ENCODE results near the gene ERLEC1. TPM values are rescaled to one million over a fixed set of nuclear protein-coding genes. Genes with fewer than 3 reads are reported as not detected.
"Not testable (repeated sequence)": the region's sequence is repeated elsewhere in the genome, so short reads cannot be mapped to it uniquely, and the experiment has no call there.

Gene ERLEC1
- total RNA-seq, 1 donor from 2014 or later = 54.2 TPM

GRCh38 chr2:53842891-53843290 lies 56.0 kb downstream of the ERLEC1 start:
- H3K27ac ChIP-seq (ENCODE audit: low read depth, low read length) = no peak overlapping the region
- no peaks in the 10 kb centered on the region for H3K36me3 ChIP-seq (ENCODE audit: insufficient read depth, low read length)
- TF ChIP-seq EZH2 (IDR thresholded peaks at IDR 0.05; ENCODE audit: insufficient read depth, low read length) (no peak), CTCF (IDR thresholded peaks at IDR 0.05; ENCODE audit: insufficient read depth, low read depth, low read length) (no peak)
- H3K9me3 Mint-ChIP-seq (ENCODE audit: unreplicated experiment) = peaks cover 4% of the 10 kb centered on the region
- DNase-seq (ENCODE audit: low read depth) = no peak
- no peak for FAIRE-seq
- no peak overlapping the region for H3K9ac ChIP-seq (ENCODE audit: low read length)
- no peak overlapping the region for H3K4me3 Mint-ChIP-seq (ENCODE audit: unreplicated experiment)
- H3K27me3 ChIP-seq (ENCODE audit: insufficient read depth, low read length) = no peaks in the 10 kb centered on the region
- no peak overlapping the region for H3K4me3 ChIP-seq (ENCODE audit: insufficient read depth, low read depth, low read length)
- no peaks in the 10 kb centered on the region for H3K4me1 Mint-ChIP-seq (ENCODE audit: low read depth, unreplicated experiment)
- no peaks in the 10 kb centered on the region for H3K4me1 ChIP-seq (ENCODE audit: insufficient read depth, low read length)
- no peaks in the 10 kb centered on the region for H3K79me2 ChIP-seq (ENCODE audit: insufficient read depth, low read length)
- H3K4me2 ChIP-seq (ENCODE audit: low read length) = no peak overlapping the region
- H2AFZ ChIP-seq (ENCODE audit: low read depth, low read length) = no peak overlapping the region
- H3K27ac Mint-ChIP-seq (ENCODE audit: unreplicated experiment) = no peak overlapping the region
- H4K20me1 ChIP-seq (ENCODE audit: insufficient read depth, low read length) = no peaks in the 10 kb centered on the region
- no peaks in the 10 kb centered on the region for H3K9me3 ChIP-seq (ENCODE audit: insufficient read depth, low read depth, low read length)
- no peaks in the 10 kb centered on the region for H3K27me3 Mint-ChIP-seq (ENCODE audit: low read depth, unreplicated experiment)
- peaks cover 5% of the 10 kb centered on the region for H3K36me3 Mint-ChIP-seq (ENCODE audit: low read depth, unreplicated experiment)

GRCh38 chr2:53843595-53843994 lies 56.8 kb downstream of the ERLEC1 start:
- Histone ChIP-seq H4K20me1 (ENCODE audit: insufficient read depth, low read length) (no peaks in the 10 kb centered on the region), H3K79me2 (ENCODE audit: insufficient read depth, low read length) (no peaks in the 10 kb centered on the region), H3K9me3 (ENCODE audit: insufficient read depth, low read depth, low read length) (no peaks in the 10 kb centered on the region), H3K27ac (ENCODE audit: low read depth, low read length) (no peak overlapping the region), H2AFZ (ENCODE audit: low read depth, low read length) (no peak overlapping the region), H3K4me1 (ENCODE audit: insufficient read depth, low read length) (no peaks in the 10 kb centered on the region), H3K9ac (ENCODE audit: low read length) (no peak overlapping the region), H3K27me3 (ENCODE audit: insufficient read depth, low read length) (no peaks in the 10 kb centered on the region), H3K4me2 (ENCODE audit: low read length) (no peak overlapping the region), H3K4me3 (ENCODE audit: insufficient read depth, low read depth, low read length) (no peak overlapping the region), H3K36me3 (ENCODE audit: insufficient read depth, low read length) (no peaks in the 10 kb centered on the region)
- TF ChIP-seq EZH2 (IDR thresholded peaks at IDR 0.05; ENCODE audit: insufficient read depth, low read length) = no peak
- Mint-ChIP-seq H3K27ac (ENCODE audit: unreplicated experiment) (peak overlapping the region; percentile 47), H3K36me3 (ENCODE audit: low read depth, unreplicated experiment) (peaks cover 7% of the 10 kb centered on the region), H3K4me1 (ENCODE audit: low read depth, unreplicated experiment) (no peaks in the 10 kb centered on the region), H3K9me3 (ENCODE audit: unreplicated experiment) (peaks cover 4% of the 10 kb centered on the region), H3K4me3 (ENCODE audit: unreplicated experiment) (no peak overlapping the region), H3K27me3 (ENCODE audit: low read depth, unreplicated experiment) (no peaks in the 10 kb centered on the region)
- no peak for FAIRE-seq
- no peak for DNase-seq (ENCODE audit: low read depth)

- Mint-ChIP-seq H3K27me3 (ENCODE audit: low read depth, unreplicated experiment) (no peaks in the 10 kb centered on the region), H3K9me3 (ENCODE audit: unreplicated experiment) (no peaks in the 10 kb centered on the region), H3K36me3 (ENCODE audit: low read depth, unreplicated experiment) (peaks cover 7% of the 10 kb centered on the region), H3K4me3 (ENCODE audit: unreplicated experiment) (no peak overlapping the region), H3K27ac (ENCODE audit: unreplicated experiment) (no peak overlapping the region), H3K4me1 (ENCODE audit: low read depth, unreplicated experiment) (no peaks in the 10 kb centered on the region)
- H3K4me2 ChIP-seq (ENCODE audit: low read length) = no peak overlapping the region
- H3K27ac ChIP-seq (ENCODE audit: low read depth, low read length) = no peak overlapping the region
- no peak overlapping the region for H2AFZ ChIP-seq (ENCODE audit: low read depth, low read length)
- H3K4me1 ChIP-seq (ENCODE audit: insufficient read depth, low read length) = no peaks in the 10 kb centered on the region
- no peaks in the 10 kb centered on the region for H3K27me3 ChIP-seq (ENCODE audit: insufficient read depth, low read length)
- H4K20me1 ChIP-seq (ENCODE audit: insufficient read depth, low read length) = peaks cover 15% of the 10 kb centered on the region
- H3K79me2 ChIP-seq (ENCODE audit: insufficient read depth, low read length) = no peaks in the 10 kb centered on the region
- no peak overlapping the region for H3K4me3 ChIP-seq (ENCODE audit: insufficient read depth, low read depth, low read length)
- TF ChIP-seq CTCF (IDR thresholded peaks at IDR 0.05; ENCODE audit: insufficient read depth, low read depth, low read length) (no peak), EZH2 (IDR thresholded peaks at IDR 0.05; ENCODE audit: insufficient read depth, low read length) (no peak)
- H3K9me3 ChIP-seq (ENCODE audit: insufficient read depth, low read depth, low read length) = no peaks in the 10 kb centered on the region
- FAIRE-seq = no peak
- no peak overlapping the region for H3K9ac ChIP-seq (ENCODE audit: low read length)
- H3K36me3 ChIP-seq (ENCODE audit: insufficient read depth, low read length) = peaks cover 4% of the 10 kb centered on the region
- no peak for DNase-seq (ENCODE audit: low read depth)
Measured at GRCh38 chr2:53848062-53848461, 61.2 kb downstream of the ERLEC1 start.

GRCh38 chr2:53851052-53851757 lies 64.4 kb downstream of the ERLEC1 start:
- not testable (repeated sequence) for H3K27me3 Mint-ChIP-seq (ENCODE audit: low read depth, unreplicated experiment)

More at GRCh38 chr2:53851052-53851757, 64.4 kb downstream of the ERLEC1 start:
- FAIRE-seq; H3K27me3 ChIP-seq (ENCODE audit: insufficient read depth, low read length); H3K9me3 Mint-ChIP-seq (ENCODE audit: unreplicated experiment); H3K27ac Mint-ChIP-seq (ENCODE audit: unreplicated experiment); H3K79me2 ChIP-seq (ENCODE audit: insufficient read depth, low read length); H3K4me3 Mint-ChIP-seq (ENCODE audit: unreplicated experiment); H3K27ac ChIP-seq (ENCODE audit: low read depth, low read length); H3K4me1 Mint-ChIP-seq (ENCODE audit: low read depth, unreplicated experiment); H3K9me3 ChIP-seq (ENCODE audit: insufficient read depth, low read depth, low read length); H3K4me2 ChIP-seq (ENCODE audit: low read length); H3K9ac ChIP-seq (ENCODE audit: low read length); DNase-seq (ENCODE audit: low read depth); H3K4me1 ChIP-seq (ENCODE audit: insufficient read depth, low read length); H2AFZ ChIP-seq (ENCODE audit: low read depth, low read length); H3K4me3 ChIP-seq (ENCODE audit: insufficient read depth, low read depth, low read length): not testable (repeated sequence)
- peaks cover 20% of the 10 kb centered on the region for H3K36me3 ChIP-seq (ENCODE audit: insufficient read depth, low read length)
- peaks cover 33% of the 10 kb centered on the region for H4K20me1 ChIP-seq (ENCODE audit: insufficient read depth, low read length)
- peaks cover 18% of the 10 kb centered on the region for H3K36me3 Mint-ChIP-seq (ENCODE audit: low read depth, unreplicated experiment)

All from astrocyte (in vitro differentiated cells and primary cell).